Aorta (tissue), 5 donors: ENCODE data around the gene DSN1. TPM values are rescaled to one million over a fixed set of nuclear protein-coding genes. Genes with fewer than 3 reads are reported as not detected.

ENCODE experiments used
- ATAC-seq: fragments of 200-7000 bp; cut with Tn5 transposase; one replicate; pipeline ENCODE4 v1.9.1; 2022; ENCODE audit warnings: moderate library complexity; ENCODE audit not compliant: low FRiP score
- DNase-seq, 2 donors: peaks; one replicate each; pipeline ENCODE4 v3.0.0-alpha.2; 2020
- H3K27ac ChIP-seq, 2 donors: one replicate each; pipeline ENCODE4 v1.5.1; 2013; ENCODE audit warnings: low read length in 2 of 2, mild to moderate bottlenecking in 2 of 2, moderate library complexity in 2 of 2, control low read depth in 1 of 2, inconsistent platforms in 1 of 2, low read depth in 1 of 2
- H3K27me3 ChIP-seq, 2 donors: one replicate each; pipeline ENCODE4 v1.6.1; 2013; ENCODE audit warnings: control low read depth in 1 of 2, low read length in 1 of 2, mild to moderate bottlenecking in 1 of 2, moderate library complexity in 1 of 2; ENCODE audit not compliant: insufficient read depth in 2 of 2, control insufficient read depth in 1 of 2
- H3K36me3 ChIP-seq, 2 donors: one replicate each; pipeline ENCODE4 v1.6.1; 2013; ENCODE audit warnings: control low read depth in 1 of 2, low read length in 1 of 2, mild to moderate bottlenecking in 1 of 2; ENCODE audit not compliant: insufficient read depth in 2 of 2, control insufficient read depth in 1 of 2
- H3K4me1 ChIP-seq, 2 donors: one replicate each; pipeline ENCODE4 v1.6.1; 2013; ENCODE audit warnings: low read length in 2 of 2, control low read depth in 1 of 2, mild to moderate bottlenecking in 1 of 2, moderate library complexity in 1 of 2; ENCODE audit not compliant: insufficient read depth in 2 of 2, control insufficient read depth in 1 of 2
- H3K4me3 ChIP-seq, 2 donors: one replicate each; pipeline ENCODE4 v1.5.1; 2013; ENCODE audit warnings: low read length in 2 of 2, control low read depth in 1 of 2, mild to moderate bottlenecking in 1 of 2
- H3K9me3 ChIP-seq: one replicate; pipeline ENCODE4 v1.6.1; 2013; ENCODE audit warnings: mild to moderate bottlenecking, low read length; ENCODE audit not compliant: control insufficient read depth
- WGBS, 2 donors: extraction: QIAGEN DNeasy Blood & Tissue Kit; methylation state at CpG; one replicate each; pipeline ENCODE4 v1.1.7; 2013; 5-methylcytosine and 5-hydroxymethylcytosine counted together
- intact Hi-C, 2 donors: fragments of 100-400 bp; cut with DNase I; formaldehyde crosslinking; loops; one replicate each; pipeline versions ENCODE4 v1.14.2 to v1.15.0; 2022
- long read RNA-seq, 2 donors: library from polyadenylated mRNA; unstranded; transcript quantifications; one replicate each; pipeline ENCODE4 v2.0.0, GENCODE V29; 2020 to 2021
- polyA plus RNA-seq, 2 donors: library from polyadenylated mRNA; stranded (reverse); fragments of 200-250 nt; gene quantifications; one replicate each; pipeline ENCODE4 v1.2.3, GENCODE V29; 2013
- total RNA-seq, 2 donors: library from RNA; stranded (reverse); fragmentation: NEBNext Ultra II Directional; extraction: Animal tissue kit (Norgen Biotek cat#: 25700); gene quantifications; one replicate each; pipeline ENCODE4 v1.2.1, GENCODE V29; 2021
- donor health status: healthy with polysubstance abuse.
- donor health status: Bipolar disorder and iron deficiency.
- donor health status: DM: no; HTN: no; CAD: no.
- donor health status: DM: no; HTN: no; CAD: no.
- donor health status: DM: yes; HTN: yes; CAD: no.

Gene DSN1, protein sequence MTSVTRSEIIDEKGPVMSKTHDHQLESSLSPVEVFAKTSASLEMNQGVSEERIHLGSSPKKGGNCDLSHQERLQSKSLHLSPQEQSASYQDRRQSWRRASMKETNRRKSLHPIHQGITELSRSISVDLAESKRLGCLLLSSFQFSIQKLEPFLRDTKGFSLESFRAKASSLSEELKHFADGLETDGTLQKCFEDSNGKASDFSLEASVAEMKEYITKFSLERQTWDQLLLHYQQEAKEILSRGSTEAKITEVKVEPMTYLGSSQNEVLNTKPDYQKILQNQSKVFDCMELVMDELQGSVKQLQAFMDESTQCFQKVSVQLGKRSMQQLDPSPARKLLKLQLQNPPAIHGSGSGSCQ
- 1 to 10 TPM; 7.1 to 7.7 TPM for total RNA-seq
- polyA plus RNA-seq: 10 to 100 TPM in 1 of 2 donors, 1 to 10 TPM in 1; 7.1 to 10.6 TPM
- long read RNA-seq, donor 1, transcript DSN1-203 (11 exons, 2,233 nt): major isoform, 23 of 56 reads
- long read RNA-seq, donor 1, transcript DSN1-207 (10 exons, 2,129 nt): minor isoform, 9 of 56 reads
- long read RNA-seq, donor 1, transcript DSN1-204 (11 exons, 2,441 nt): minor isoform, 5 of 56 reads
- long read RNA-seq, donor 1, partial matches to known transcripts: 5 of 56 reads
- long read RNA-seq, donor 1, other reads (novel, unspliced or antisense): 13 of 56 reads
- long read RNA-seq, donor 2, partial matches to known transcripts: 0 of 7 reads
- long read RNA-seq, donor 2, other reads (novel, unspliced or antisense): 1 of 7 reads

DNA sequence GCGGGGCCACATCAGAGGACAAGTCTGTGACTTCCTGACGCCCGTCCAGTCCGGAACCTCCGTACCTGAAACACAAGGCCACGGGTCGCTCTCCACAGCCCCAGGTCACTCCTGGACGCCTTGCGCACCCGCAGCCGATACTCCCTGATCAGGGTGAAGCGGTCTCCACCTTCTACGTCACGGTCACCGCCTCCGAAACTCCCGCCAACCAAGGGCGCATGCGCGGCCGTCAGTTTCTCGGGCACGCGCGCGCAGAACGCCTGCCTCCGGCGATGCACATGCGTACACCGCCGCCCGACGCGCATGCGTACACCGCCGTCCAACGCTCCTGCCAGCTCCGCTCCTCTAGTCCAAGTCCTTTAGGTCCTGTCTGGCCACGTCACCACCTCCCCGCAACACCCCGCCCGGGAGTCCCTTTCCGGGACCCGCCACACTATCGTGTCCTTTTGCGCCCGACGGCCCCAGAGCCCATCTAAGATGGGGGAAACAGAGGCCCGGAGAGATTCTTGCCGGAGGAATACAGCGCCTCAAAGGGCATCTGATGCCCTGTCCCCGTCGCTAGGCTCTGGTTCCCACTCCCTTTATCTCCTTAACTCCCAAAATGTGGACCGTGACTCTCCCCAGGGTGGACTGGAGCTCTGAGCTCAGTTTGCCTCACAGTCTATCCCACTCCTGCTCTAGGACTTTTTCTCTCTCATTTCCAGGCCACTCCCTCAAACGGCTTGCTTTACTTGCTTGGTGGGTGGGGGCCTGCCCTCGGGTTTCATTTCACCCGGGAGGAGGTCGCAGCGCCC, at the start of gene DSN1:
TSS of gene DSN1 (minus strand) at position 167 of the 794 bp plus-strand sequence. CDS start 2,305 bp downstream, outside the sequence.
- ATAC-seq (peak; percentile 97), DNase-seq (peak; percentile 99)
- intact Hi-C loops: loop anchor here in 1 of 2 donors (1.0 kb wide), 1 partner anchor 27 kb away; the partner anchor contains the start of gene NDRG3
- 0% methylated on average over 56 to 61 of the region's 61 CpGs for WGBS, 2 donors
- Histone ChIP-seq H3K36me3 (no peaks in the 10 kb centered on the region), H3K27me3 (no peaks in the 10 kb centered on the region), H3K4me3 (peak within 1 kb of the TSS; percentile 49 to 68), H3K27ac (peak within 1 kb of the TSS; percentile 64 to 81), H3K9me3 (no peaks in the 10 kb centered on the region), H3K4me1 (no peaks in the 10 kb centered on the region)

DNA sequence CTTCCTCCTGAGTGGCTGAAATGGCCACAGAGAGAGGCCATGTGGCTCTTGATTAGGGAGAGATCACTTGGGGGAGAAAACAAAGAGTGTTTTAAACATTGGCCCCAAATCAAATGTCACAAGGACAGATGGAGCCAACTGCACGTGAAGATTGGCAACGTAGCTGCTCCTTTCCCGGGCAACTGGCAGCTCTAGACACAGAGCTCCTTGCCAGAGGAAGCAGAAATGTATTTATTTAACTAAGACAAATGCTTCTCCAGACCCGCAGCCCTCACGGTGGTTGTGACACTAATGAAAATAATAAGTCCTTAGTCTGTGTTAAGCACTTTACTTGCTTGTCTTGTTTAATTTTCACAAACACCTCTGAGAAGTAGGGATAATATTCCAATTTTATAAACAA, 49.6 kb upstream of the DSN1 start:
- WGBS, 2 donors: 3 to 8% methylated on average over 5 of the region's 5 CpGs
- Histone ChIP-seq H3K4me3 (no peak overlapping the region), H3K27ac (peak overlapping the region in 1 of 2 donors; percentile 67), H3K27me3 (no peaks in the 10 kb centered on the region), H3K9me3 (no peaks in the 10 kb centered on the region), H3K4me1 (peaks cover 6% of the 10 kb centered on the region in 2 donors), H3K36me3 (no peaks in the 10 kb centered on the region)
- no peak for DNase-seq
- intact Hi-C loops: loop anchor here in 1 of 2 donors (5.0 kb wide), 1 partner anchor 39 kb away; a partner anchor contains a TSS
- no peak for ATAC-seq

DNA sequence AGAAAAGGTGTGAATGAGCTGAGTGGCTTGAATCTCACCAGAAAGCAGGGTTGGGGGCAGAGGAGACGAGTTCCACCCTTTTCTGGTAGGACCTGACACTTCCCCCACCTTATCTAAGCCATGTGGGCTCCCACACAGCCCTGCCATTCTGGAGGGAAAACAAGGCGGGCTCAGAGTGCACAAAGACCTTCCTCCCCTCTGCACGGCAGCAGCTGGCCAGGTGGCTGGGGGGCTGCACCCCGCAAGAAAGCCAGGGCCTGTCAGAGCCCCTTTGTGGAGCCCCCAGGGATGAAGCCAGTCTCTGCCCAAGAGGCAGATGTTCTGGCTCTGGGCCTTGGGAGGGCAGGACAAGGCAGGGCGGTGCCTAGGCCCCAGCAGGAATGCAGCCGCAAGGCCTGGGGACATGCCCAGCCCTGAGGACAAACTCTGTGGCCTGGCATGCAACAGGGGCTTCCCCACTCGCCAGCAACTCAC, 48.4 kb upstream of the DSN1 start:
- WGBS, 2 donors: 44 to 46% methylated on average over 7 of the region's 7 CpGs
- H3K4me3 ChIP-seq: no peak overlapping the region
- no peaks in the 10 kb centered on the region for H3K36me3 ChIP-seq
- no peaks in the 10 kb centered on the region for H3K9me3 ChIP-seq
- peak overlapping the region in 1 of 2 donors; percentile 34 for H3K27ac ChIP-seq
- peaks cover 6% of the 10 kb centered on the region in 2 donors for H3K4me1 ChIP-seq
- ATAC-seq (peak; percentile 27), DNase-seq (no peak)
- intact Hi-C loops: loop anchor here in 1 of 2 donors (5.0 kb wide), 1 partner anchor 40 kb away; a partner anchor contains a TSS
- H3K27me3 ChIP-seq: no peaks in the 10 kb centered on the region

DNA sequence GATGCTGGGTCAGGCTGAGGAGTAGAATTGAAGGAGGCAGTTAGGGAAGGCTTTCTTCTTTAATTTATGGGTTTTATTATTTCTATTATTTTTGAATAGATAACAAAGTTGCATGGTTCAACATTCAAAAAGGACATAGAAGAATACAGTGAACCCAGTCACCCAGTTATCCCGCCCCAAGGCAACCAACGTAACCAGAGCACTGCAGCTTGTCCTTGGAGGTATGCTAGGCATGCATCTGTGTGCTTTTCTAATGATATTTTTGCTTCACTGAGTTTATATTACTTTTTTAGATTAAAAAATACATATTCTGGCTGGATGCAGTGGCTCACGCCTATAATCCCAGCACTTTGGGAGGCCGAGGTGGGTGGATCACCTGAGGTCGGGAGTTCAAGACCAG, 47.4 kb upstream of the DSN1 start:
- H3K9me3 ChIP-seq: no peaks in the 10 kb centered on the region
- H3K27me3 ChIP-seq: no peaks in the 10 kb centered on the region
- H3K27ac ChIP-seq: no peak overlapping the region
- intact Hi-C loops: loop anchor here in 1 of 2 donors (5.0 kb wide), 1 partner anchor 41 kb away; a partner anchor contains a TSS
- no peaks in the 10 kb centered on the region for H3K36me3 ChIP-seq
- H3K4me1 ChIP-seq: peaks cover 6% of the 10 kb centered on the region in 2 donors
- WGBS, 2 donors: 11% methylated on average over 5 of the region's 5 CpGs
- no peak for DNase-seq
- H3K4me3 ChIP-seq: no peak overlapping the region
- no peak for ATAC-seq

DNA sequence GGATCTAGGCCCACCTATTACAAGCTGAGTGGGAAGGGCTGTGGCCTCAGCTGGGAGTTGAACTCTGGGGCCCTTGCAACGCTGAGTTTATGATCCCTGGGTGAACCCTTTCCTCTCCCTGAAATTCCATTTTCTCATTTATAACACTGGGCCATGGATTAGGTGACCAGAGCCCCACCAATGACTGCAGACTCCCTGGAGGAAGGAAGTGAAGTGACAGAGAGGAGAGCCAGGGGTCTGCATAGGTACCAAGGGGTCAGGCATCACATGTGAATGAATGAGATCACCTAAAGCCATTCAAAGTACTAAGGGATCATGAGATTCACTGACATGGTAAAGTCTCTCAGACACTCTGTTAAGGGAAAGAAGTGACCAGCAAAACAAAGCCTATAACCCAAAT, 46.5 kb upstream of the DSN1 start:
- Histone ChIP-seq H3K27me3 (no peaks in the 10 kb centered on the region), H3K27ac (peak overlapping the region in 1 of 2 donors; percentile 75), H3K4me3 (no peak overlapping the region), H3K4me1 (peaks cover 6% of the 10 kb centered on the region in 2 donors), H3K9me3 (no peaks in the 10 kb centered on the region), H3K36me3 (peaks cover 0 to 4% of the 10 kb centered on the region in 2 donors)
- intact Hi-C loops: loop anchor here in 1 of 2 donors (5.0 kb wide), 1 partner anchor 42 kb away; a partner anchor contains a TSS
- no peak for DNase-seq
- WGBS, 2 donors: 39 to 50% methylated on average over 1 of the region's 1 CpG
- no peak for ATAC-seq

DNA sequence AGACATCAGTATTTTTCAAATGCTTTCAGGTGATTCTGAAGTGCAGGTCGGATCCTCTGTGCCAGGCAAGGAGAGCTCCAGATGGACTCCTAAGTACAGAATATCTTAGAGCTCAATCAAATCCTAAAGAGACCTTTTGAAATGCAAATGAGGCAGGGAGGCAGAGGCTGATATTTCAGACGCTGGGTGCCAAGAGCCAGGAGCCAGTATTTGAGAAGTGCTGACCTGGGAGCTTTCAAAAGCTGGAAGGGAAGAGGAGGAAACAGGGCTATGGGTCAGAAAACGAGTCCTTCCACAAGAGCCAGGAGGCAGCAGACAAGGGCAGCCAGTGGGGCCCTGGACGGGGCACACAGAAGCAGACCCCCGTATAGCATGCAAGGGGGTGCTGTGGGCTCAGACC, 46.1 kb upstream of the DSN1 start:
- Histone ChIP-seq H3K9me3 (no peaks in the 10 kb centered on the region), H3K4me1 (peaks cover 6% of the 10 kb centered on the region in 2 donors), H3K4me3 (no peak overlapping the region), H3K27me3 (no peaks in the 10 kb centered on the region), H3K27ac (peak overlapping the region in 1 of 2 donors; percentile 75), H3K36me3 (peaks cover 0 to 5% of the 10 kb centered on the region in 2 donors)
- DNase-seq (no peak), ATAC-seq (no peak)
- intact Hi-C loops: loop anchor here in 1 of 2 donors (5.0 kb wide), 1 partner anchor 43 kb away; a partner anchor contains a TSS
- 41 to 46% methylated on average over 5 of the region's 5 CpGs for WGBS, 2 donors

DNA sequence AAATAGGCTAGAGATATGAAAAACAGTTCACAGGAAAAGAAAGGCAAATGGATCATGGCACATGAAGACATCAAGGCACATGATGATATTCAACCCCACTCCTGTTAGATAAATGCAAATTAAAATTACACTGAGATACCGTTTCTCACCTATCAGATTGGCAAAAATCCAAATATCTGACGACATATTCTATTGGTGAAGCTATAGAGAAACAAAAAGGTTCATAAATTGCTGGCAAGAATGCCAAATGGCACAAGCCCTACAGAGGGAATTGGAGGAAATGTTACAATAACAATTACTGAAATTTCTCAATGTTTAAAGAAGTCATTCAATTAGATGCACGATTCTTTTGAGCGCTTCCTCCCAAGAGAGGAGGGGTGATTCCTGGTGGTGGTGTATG, 45.3 kb upstream of the DSN1 start:
- H3K4me3 ChIP-seq: no peak overlapping the region
- DNase-seq: no peak
- intact Hi-C loops: no loop called here
- no peak overlapping the region for H3K27ac ChIP-seq
- no peak for ATAC-seq
- H3K27me3 ChIP-seq: no peaks in the 10 kb centered on the region
- no peaks in the 10 kb centered on the region for H3K9me3 ChIP-seq
- peaks cover 0 to 5% of the 10 kb centered on the region in 2 donors for H3K36me3 ChIP-seq
- H3K4me1 ChIP-seq: peaks cover 3 to 4% of the 10 kb centered on the region in 2 donors
- 37 to 42% methylated on average over 4 of the region's 4 CpGs for WGBS, 2 donors

DNA sequence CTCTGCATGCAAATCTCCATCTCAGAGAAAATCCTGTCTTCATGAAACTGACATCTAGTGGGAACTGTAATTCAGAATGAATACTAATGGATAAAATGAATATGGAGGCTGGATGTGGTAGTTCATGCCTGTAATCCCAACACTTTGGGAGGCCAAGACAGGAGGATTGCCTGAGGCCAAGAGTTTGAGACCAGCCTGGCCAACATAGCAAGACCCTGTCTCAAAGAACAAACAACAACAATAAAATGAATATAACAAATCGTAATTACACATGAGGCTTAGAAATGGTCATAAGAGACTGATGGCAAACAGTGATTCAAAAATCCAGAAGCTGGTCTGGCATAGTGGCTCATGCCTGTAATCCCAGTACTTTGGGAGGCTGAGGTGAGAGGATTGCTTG, 44.6 kb upstream of the DSN1 start:
- ATAC-seq (no peak), DNase-seq (no peak)
- no peaks in the 10 kb centered on the region for H3K9me3 ChIP-seq
- peaks cover 0 to 2% of the 10 kb centered on the region in 2 donors for H3K4me1 ChIP-seq
- peaks cover 0 to 5% of the 10 kb centered on the region in 2 donors for H3K36me3 ChIP-seq
- intact Hi-C loops: no loop called here
- H3K27ac ChIP-seq: no peak overlapping the region
- no peaks in the 10 kb centered on the region for H3K27me3 ChIP-seq
- no peak overlapping the region for H3K4me3 ChIP-seq
- WGBS, 2 donors: 90 to 91% methylated on average over 1 of the region's 1 CpG
